Stomach (tissue), 4 donors: ENCODE measurements around the gene BSCL2.

Experiments
- CTCF ChIP-seq, 7 experiments: fragments of 450-650 bp in 4 of 7; fragments of 200-600 bp in 3 of 7; sonication (generic) in 3 of 7; IDR thresholded peaks; one replicate each; pipeline ENCODE4 v1.5.1; 2016 to 2019; ENCODE audit warnings: antibody characterized with exemption in 7 of 7, control low read depth in 2 of 7, mild to moderate bottlenecking in 1 of 7
- POLR2AphosphoS5 ChIP-seq, 3 donors: sonication (generic); formaldehyde crosslinking; IDR thresholded peaks; one replicate each; pipeline ENCODE4 v1.6.1; 2016; ENCODE audit warnings: antibody characterized with exemption in 3 of 3

- TF ChIP-seq CTCF (IDR thresholded peaks at IDR 0.05) (no peak), POLR2AphosphoS5 (IDR thresholded peaks at IDR 0.05) (no peak)
Observed at GRCh38 chr11:62648185-62648966, 58.8 kb downstream of the BSCL2 start.
